ENCODE measurements around the gene LOC128125822.

The LOC128125822 gene

DNA sequence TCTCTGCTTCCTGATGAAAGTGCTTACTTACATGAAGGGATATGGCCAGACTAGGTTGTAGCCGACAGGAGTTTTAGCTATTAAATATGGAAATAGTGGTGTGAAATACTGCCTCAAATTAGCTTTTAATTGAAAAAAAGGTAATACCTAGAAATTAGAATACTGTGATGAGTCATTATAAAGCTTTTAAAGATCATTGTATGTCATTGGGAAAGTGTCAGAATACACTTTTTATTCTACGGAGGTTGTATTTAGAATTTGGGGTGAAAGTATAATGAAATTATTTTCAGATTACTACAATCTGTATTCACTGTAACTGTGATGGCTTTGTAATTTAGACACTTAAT, 2.2 kb downstream of the LOC128125822 start:
- DNase-seq (ENCODE audit: insufficient read length, low spot score) (no peak), FAIRE-seq (no peak)
- TF ChIP-seq, protein P1, sequence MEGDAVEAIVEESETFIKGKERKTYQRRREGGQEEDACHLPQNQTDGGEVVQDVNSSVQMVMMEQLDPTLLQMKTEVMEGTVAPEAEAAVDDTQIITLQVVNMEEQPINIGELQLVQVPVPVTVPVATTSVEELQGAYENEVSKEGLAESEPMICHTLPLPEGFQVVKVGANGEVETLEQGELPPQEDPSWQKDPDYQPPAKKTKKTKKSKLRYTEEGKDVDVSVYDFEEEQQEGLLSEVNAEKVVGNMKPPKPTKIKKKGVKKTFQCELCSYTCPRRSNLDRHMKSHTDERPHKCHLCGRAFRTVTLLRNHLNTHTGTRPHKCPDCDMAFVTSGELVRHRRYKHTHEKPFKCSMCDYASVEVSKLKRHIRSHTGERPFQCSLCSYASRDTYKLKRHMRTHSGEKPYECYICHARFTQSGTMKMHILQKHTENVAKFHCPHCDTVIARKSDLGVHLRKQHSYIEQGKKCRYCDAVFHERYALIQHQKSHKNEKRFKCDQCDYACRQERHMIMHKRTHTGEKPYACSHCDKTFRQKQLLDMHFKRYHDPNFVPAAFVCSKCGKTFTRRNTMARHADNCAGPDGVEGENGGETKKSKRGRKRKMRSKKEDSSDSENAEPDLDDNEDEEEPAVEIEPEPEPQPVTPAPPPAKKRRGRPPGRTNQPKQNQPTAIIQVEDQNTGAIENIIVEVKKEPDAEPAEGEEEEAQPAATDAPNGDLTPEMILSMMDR (IDR thresholded peaks at IDR 0.05; ENCODE audit: insufficient read depth, missing control alignments): no peak

DNA sequence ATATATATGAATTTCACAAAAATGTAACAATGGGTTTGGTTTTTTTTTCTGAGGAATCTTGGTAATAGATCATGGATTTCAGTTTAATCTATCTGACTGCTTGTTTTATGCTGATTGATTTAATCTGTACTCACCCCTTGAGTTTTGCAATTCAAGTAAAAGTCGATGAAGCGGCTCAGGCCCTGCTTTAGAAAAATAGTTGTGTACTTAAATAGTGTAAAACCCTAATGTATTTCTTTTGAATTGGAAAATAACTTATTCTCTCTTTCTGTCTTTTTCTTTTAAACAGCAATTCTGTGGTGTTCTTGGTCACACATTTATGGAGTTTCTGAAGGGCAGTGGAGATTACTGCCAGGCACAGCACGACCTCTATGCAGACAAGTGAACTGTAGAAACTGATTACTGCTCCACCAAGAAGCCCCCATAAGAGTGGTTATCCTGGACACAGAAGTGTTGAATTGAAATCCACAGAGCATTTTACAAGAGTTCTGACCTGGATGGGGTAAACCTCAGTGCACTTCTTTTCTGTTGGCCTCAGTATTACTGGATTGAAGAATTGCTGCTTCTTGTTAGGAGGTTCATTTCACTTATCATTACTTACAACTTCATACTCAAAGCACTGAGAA, 4.0 kb downstream of the LOC128125822 start:
- no peak for FAIRE-seq
- DNase-seq (ENCODE audit: insufficient read length, low spot score): no peak
- TF ChIP-seq, protein P1 (IDR thresholded peaks at IDR 0.05; ENCODE audit: insufficient read depth, missing control alignments): no peak

DNA sequence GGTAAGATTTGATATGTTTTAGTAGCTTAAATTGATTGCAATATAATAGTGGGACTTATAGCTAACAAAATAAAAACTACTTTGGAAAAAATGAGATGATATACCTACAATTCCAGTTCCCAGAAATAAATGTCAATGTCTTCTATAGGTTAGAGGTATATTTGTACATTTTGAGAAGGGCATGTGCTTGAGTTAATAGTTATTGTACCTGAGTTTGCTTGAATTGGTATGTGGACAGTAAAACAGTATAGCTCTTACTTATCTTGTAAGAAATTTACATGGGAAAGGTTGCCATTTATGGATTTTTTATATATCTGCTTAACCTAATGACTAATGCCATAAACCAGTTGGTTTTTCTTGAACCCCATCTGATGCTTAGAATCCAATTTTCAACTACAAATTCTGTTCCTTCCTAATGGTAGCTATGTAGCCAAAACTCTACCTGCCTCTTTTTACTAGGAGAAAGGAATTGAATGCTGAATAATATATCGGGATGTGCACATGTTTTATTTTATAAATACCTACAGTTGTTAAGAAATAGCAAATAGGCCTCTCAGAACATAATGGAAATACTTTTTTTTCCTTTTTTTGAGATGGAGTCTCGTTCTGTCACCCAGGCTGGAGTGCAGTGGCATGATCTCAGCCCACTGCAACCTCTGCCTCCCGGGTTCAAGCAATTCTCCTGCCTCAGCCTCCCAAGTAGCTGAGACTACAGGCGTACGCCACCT, 4.9 kb downstream of the LOC128125822 start:
- DNase-seq (ENCODE audit: insufficient read length, low spot score): no peak
- no peak for FAIRE-seq
- TF ChIP-seq, protein P1 (IDR thresholded peaks at IDR 0.05; ENCODE audit: insufficient read depth, missing control alignments): no peak

DNA sequence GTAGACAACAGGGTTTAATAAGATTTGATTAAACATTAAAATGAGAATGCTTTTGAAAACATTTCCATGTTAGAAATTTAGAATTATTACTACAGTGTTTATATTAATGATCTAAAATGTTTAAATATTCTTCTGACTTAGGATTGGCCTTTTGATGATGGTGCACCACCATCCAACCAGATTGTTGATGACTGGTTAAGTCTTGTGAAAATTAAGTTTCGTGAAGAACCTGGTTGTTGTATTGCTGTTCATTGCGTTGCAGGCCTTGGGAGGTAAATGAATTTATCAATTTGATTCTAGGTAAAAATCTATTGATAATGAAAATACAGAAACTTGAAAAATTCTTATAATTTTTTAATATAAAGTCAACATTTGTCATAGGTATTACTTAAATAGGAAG, 6.5 kb downstream of the LOC128125822 start:
- DNase-seq (ENCODE audit: insufficient read length, low spot score) (no peak), FAIRE-seq (no peak)
- TF ChIP-seq, protein P1 (IDR thresholded peaks at IDR 0.05; ENCODE audit: insufficient read depth, missing control alignments): no peak

DNA sequence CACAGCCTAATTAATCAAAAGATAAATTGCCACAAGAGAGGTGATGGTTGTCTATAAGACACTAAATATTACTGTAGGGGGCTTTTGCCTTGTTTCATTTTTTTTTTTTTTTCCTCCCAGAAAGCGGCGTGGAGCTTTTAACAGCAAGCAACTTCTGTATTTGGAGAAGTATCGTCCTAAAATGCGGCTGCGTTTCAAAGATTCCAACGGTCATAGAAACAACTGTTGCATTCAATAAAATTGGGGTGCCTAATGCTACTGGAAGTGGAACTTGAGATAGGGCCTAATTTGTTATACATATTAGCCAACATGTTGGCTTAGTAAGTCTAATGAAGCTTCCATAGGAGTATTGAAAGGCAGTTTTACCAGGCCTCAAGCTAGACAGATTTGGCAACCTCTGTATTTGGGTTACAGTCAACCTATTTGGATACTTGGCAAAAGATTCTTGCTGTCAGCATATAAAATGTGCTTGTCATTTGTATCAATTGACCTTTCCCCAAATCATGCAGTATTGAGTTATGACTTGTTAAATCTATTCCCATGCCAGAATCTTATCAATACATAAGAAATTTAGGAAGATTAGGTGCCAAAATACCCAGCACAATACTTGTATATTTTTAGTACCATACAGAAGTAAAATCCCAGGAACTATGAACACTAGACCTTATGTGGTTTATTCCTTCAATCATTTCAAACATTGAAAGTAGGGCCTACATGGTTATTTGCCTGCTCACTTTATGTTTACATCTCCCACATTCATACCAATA, 7.8 kb downstream of the LOC128125822 start:
- TF ChIP-seq, protein P1 (IDR thresholded peaks at IDR 0.05; ENCODE audit: insufficient read depth, missing control alignments): no peak
- DNase-seq (ENCODE audit: insufficient read length, low spot score): no peak

DNA sequence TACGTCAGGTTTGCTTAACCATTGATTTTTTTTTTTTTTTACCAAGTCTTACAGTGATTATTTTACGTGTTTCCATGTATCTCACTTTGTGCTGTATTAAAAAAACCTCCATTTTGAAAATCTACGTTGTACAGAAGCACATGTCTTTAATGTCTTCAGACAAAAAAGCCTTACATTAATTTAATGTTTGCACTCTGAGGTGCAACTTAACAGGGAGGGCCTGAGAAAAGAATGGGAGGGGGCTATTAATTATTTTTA, 8.4 kb downstream of the LOC128125822 start:
- TF ChIP-seq, protein P1 (IDR thresholded peaks at IDR 0.05; ENCODE audit: insufficient read depth, missing control alignments): no peak
- FAIRE-seq (no peak), DNase-seq (ENCODE audit: insufficient read length, low spot score) (no peak)

More for the DNA sequence above, 7.8 kb downstream of the LOC128125822 start:
- no peak for FAIRE-seq

Data from D721Med (cell line).